Skeletal muscle tissue (tissue), 4 donors: Measurements from ENCODE around the gene CCDC197. TPM values are rescaled to one million over a fixed set of nuclear protein-coding genes. Genes with fewer than 3 reads are reported as not detected.
A peak's percentile ranks its signal among the peaks of the same experiment; 100 is the strongest.

Source experiments
- H3K27ac ChIP-seq: one replicate; pipeline ENCODE4 v1.7.0; 2013; ENCODE audit warnings: mild to moderate bottlenecking, low read depth, low read length, inconsistent platforms
- H3K27me3 ChIP-seq, 3 donors: one replicate each; pipeline ENCODE4 v1.7.0; 2013; ENCODE audit warnings: low read length in 3 of 3; ENCODE audit not compliant: control insufficient read depth in 3 of 3, insufficient read depth in 3 of 3
- H3K36me3 ChIP-seq, 3 donors: one replicate each; pipeline ENCODE4 v1.7.0; 2013; ENCODE audit warnings: low read length in 3 of 3; ENCODE audit not compliant: control insufficient read depth in 3 of 3, insufficient read depth in 3 of 3
- H3K4me1 ChIP-seq, 3 donors: one replicate each; pipeline ENCODE4 v1.7.0; 2013; ENCODE audit warnings: low read length in 3 of 3, mild to moderate bottlenecking in 3 of 3; ENCODE audit not compliant: control insufficient read depth in 3 of 3, insufficient read depth in 3 of 3
- H3K4me3 ChIP-seq, 3 donors: one replicate each; pipeline ENCODE4 v1.7.0; 2013; ENCODE audit warnings: low read length in 3 of 3
- H3K9ac ChIP-seq, 3 donors: one replicate each; pipeline ENCODE4 v1.7.0; 2013; ENCODE audit warnings: low read length in 3 of 3, mild to moderate bottlenecking in 3 of 3, moderate library complexity in 2 of 3, low read depth in 1 of 3
- H3K9me3 ChIP-seq, 3 donors: one replicate each; pipeline ENCODE4 v1.7.0; 2013; ENCODE audit warnings: low read length in 3 of 3; ENCODE audit not compliant: control insufficient read depth in 3 of 3
- total RNA-seq: library from RNA; depleted of rRNA; stranded (reverse); fragments of >200 nt; gene quantifications from one replicate; pipeline ENCODE4 v1.2.3, GENCODE V29; 2014
- donor health status: Osteomylitis.

Gene CCDC197
- total RNA-seq, 1 donor from 2014 or later = not detected

GRCh38 chr14:93960774-93961438, 36.2 kb upstream of the CCDC197 start:
- H3K9me3 ChIP-seq = no peaks in the 10 kb centered on the region
- peak overlapping the region; percentile 73 for H3K27ac ChIP-seq
- H3K4me3 ChIP-seq = peak overlapping the region in 1 of 3 donors; percentile 38
- H3K9ac ChIP-seq = peak overlapping the region in 1 of 3 donors; percentile 26
- H3K27me3 ChIP-seq = no peaks in the 10 kb centered on the region
- peaks cover 37 to 71% (median 51%) of the 10 kb centered on the region in 3 donors for H3K36me3 ChIP-seq
- peaks cover 93 to 96% (median 94%) of the 10 kb centered on the region in 3 donors for H3K4me1 ChIP-seq

GRCh38 chr14:93961620-93962019, 35.5 kb upstream of the CCDC197 start:
- no peaks in the 10 kb centered on the region for H3K9me3 ChIP-seq
- peak overlapping the region; percentile 44 for H3K27ac ChIP-seq
- H3K4me3 ChIP-seq = peak overlapping the region in 1 of 3 donors; percentile 38
- no peaks in the 10 kb centered on the region for H3K27me3 ChIP-seq
- peaks cover 93 to 96% (median 94%) of the 10 kb centered on the region in 3 donors for H3K4me1 ChIP-seq
- peak overlapping the region in 1 of 3 donors; percentile 40 for H3K9ac ChIP-seq
- peaks cover 35 to 68% (median 48%) of the 10 kb centered on the region in 3 donors for H3K36me3 ChIP-seq

DNA sequence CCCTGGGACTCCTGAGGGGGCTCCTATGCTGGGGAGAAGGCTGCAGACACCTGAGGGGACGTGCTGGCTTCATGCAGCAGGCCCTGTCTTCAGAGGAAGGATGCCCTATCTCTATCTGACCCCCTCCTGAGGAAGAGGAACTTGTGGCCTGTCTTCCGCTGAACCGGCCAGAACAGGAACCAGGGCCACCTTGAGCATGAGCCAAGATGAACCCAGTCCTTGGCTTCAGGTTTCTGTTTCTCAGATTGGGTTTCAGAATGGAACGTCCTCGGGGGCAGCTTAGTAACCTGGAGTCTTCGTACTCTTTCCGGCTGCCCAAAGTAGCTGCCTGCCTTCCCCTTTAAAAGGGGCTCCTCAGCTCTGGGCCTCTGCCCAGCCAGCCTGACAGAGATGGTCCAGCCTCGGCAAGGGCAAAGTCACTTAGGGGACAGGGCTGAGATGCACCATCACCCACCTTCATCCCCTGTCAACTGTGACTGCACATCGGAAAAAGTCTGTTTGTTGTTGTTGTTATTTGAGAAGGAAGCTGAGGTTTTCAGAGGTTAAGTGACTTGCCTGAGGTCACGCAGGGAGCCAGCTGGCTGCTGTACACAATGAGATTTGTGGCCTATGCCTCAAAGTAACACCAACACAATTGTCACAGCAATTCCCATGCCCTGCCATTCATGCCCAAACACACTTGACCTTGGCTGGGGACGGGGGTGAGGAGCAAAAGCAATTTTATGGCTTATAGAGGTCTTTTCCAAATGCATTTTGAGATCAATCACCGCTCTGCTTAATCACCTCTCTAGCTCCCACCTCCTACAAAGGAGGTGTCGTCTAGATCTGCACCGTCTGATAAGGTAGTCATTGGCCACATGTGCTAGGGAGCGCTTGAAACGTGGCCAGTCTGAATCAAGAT, 34.1 kb upstream of the CCDC197 start:
- Histone ChIP-seq H3K27ac (peak overlapping the region; percentile 74), H3K4me1 (peaks cover 92 to 96% (median 95%) of the 10 kb centered on the region in 3 donors), H3K4me3 (peak overlapping the region in 2 of 3 donors; percentile 1 to 22), H3K36me3 (peaks cover 34 to 64% (median 51%) of the 10 kb centered on the region in 3 donors), H3K9ac (peak overlapping the region in 1 of 3 donors; percentile 70), H3K9me3 (no peaks in the 10 kb centered on the region), H3K27me3 (no peaks in the 10 kb centered on the region)

- no peaks in the 10 kb centered on the region for H3K27me3 ChIP-seq
- H3K4me3 ChIP-seq = peak overlapping the region in 2 of 3 donors; percentile 41 to 45
- H3K9me3 ChIP-seq = no peaks in the 10 kb centered on the region
- H3K27ac ChIP-seq = peak overlapping the region; percentile 74
- peaks cover 30 to 60% (median 52%) of the 10 kb centered on the region in 3 donors for H3K36me3 ChIP-seq
- H3K4me1 ChIP-seq = peaks cover 92 to 96% (median 94%) of the 10 kb centered on the region in 3 donors
- H3K9ac ChIP-seq = peak overlapping the region in 2 of 3 donors; percentile 42 to 70
These were observed 33.4 kb upstream of the CCDC197 start for GRCh38 chr14:93963692-93964091.

GRCh38 chr14:93964281-93964680, 32.8 kb upstream of the CCDC197 start:
- Histone ChIP-seq H3K36me3 (peaks cover 29 to 60% (median 51%) of the 10 kb centered on the region in 3 donors), H3K9ac (peak overlapping the region; percentile 13 to 70 (median 42)), H3K4me1 (peaks cover 92 to 96% (median 94%) of the 10 kb centered on the region in 3 donors), H3K4me3 (peak overlapping the region; percentile 17 to 45 (median 41)), H3K27me3 (no peaks in the 10 kb centered on the region), H3K27ac (peak overlapping the region; percentile 74), H3K9me3 (no peaks in the 10 kb centered on the region)

GRCh38 chr14:93964820-93965286, 32.2 kb upstream of the CCDC197 start:
- H3K36me3 ChIP-seq = peaks cover 28 to 59% (median 51%) of the 10 kb centered on the region in 3 donors
- no peak overlapping the region for H3K4me3 ChIP-seq
- H3K27ac ChIP-seq = peak overlapping the region; percentile 57
- peaks cover 92 to 96% (median 94%) of the 10 kb centered on the region in 3 donors for H3K4me1 ChIP-seq
- no peaks in the 10 kb centered on the region for H3K9me3 ChIP-seq
- H3K27me3 ChIP-seq = no peaks in the 10 kb centered on the region
- H3K9ac ChIP-seq = no peak overlapping the region

DNA sequence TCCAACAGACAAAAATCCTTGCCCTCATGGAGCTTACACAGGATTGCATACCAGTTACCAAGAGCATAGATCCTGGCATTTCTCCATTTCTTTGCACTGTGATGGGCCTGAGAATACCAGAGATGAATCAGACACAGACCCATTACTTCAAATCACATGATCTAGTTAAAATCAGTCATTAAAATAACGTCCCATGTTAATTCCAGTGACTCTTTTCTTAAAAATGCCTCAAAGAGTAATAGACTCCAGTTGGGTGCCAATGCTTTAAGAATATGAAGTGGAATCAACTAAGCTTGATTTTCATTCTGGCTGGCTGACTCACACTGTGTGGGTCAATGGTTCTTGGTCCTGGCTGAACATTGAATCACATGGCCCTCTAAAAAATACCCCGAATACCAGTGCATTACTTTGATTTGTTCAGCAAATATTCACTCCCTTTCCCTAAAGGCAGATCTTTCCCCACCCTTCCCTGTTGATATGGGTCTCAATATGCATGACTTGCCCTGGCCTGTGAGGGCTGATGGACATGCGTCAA, 31.7 kb upstream of the CCDC197 start:
- H3K4me3 ChIP-seq = peak overlapping the region in 1 of 3 donors; percentile 3
- H3K36me3 ChIP-seq = peaks cover 26 to 57% (median 46%) of the 10 kb centered on the region in 3 donors
- no peak overlapping the region for H3K9ac ChIP-seq
- H3K4me1 ChIP-seq = peaks cover 92 to 96% (median 94%) of the 10 kb centered on the region in 3 donors
- no peaks in the 10 kb centered on the region for H3K27me3 ChIP-seq
- H3K27ac ChIP-seq = peak overlapping the region; percentile 57
- H3K9me3 ChIP-seq = no peaks in the 10 kb centered on the region

DNA sequence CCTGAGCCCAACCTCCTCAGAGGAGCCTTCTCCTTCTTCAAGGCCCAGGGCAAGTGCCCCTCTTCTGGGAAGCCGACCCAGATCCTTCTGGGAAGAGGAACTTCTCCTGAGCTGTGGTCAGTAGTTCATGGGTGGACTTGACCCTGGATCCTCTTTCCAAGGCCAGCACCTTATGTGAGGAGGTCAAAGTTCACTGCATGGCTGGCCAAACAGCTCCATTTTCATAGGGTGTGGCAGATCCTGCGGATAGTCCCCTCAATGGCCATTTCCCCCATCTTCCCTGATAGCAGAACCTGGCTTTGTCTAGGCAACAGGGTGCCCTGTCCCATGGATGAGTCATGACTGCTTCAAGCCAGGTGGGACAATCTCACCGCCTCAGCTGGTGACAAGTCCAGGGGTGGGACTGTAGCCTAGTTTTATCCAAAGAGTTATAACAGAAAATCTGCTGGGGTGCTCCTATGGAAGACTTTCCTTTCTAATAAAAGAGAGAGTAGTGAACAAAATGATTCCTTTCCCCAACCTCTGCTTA, 31.1 kb upstream of the CCDC197 start:
- Histone ChIP-seq H3K27me3 (no peaks in the 10 kb centered on the region), H3K4me3 (peak overlapping the region in 1 of 3 donors; percentile 3), H3K9me3 (no peaks in the 10 kb centered on the region), H3K4me1 (peaks cover 96 to 98% (median 97%) of the 10 kb centered on the region in 3 donors), H3K9ac (no peak overlapping the region), H3K36me3 (peaks cover 27 to 55% (median 49%) of the 10 kb centered on the region in 3 donors), H3K27ac (peak overlapping the region; percentile 57)

- H3K9ac ChIP-seq = no peak overlapping the region
- no peak overlapping the region for H3K4me3 ChIP-seq
- H3K27ac ChIP-seq = peak overlapping the region; percentile 61
- peaks cover 96 to 99% (median 98%) of the 10 kb centered on the region in 3 donors for H3K4me1 ChIP-seq
- H3K27me3 ChIP-seq = no peaks in the 10 kb centered on the region
- H3K36me3 ChIP-seq = peaks cover 18 to 44% (median 40%) of the 10 kb centered on the region in 3 donors
- no peaks in the 10 kb centered on the region for H3K9me3 ChIP-seq
These were observed 29.4 kb upstream of the CCDC197 start for GRCh38 chr14:93967637-93968250.
